Hepatocyte (in vitro differentiated cells): ENCODE results near the gene KCNMA1. TPM values are rescaled to one million over a fixed set of nuclear protein-coding genes. Genes with fewer than 3 reads are reported as not detected.

Experiments used
- polyA plus RNA-seq: library from polyadenylated mRNA; unstranded; fragments of >200 nt; fragmentation: Nextera tagmentation; extraction: Ambion mirVana; gene quantifications from 2 replicates; pipeline ENCODE4 v1.2.1, GENCODE V29; 2016
- small RNA-seq: library from RNA; depleted of rRNA; stranded (forward); fragments of <200 nt; gene quantifications from one replicate; pipeline ENCODE3, GENCODE V24; 2014
- total RNA-seq: library from RNA; depleted of rRNA; stranded (reverse); fragments of >200 nt; gene quantifications from 2 replicates; pipeline ENCODE4 v1.2.3, GENCODE V29; 2014

Gene KCNMA1
- total and polyA plus RNA-seq, 2 experiments from 2014 or later, result 42.6 to 73.3 TPM

Small RNAs within 50 kb of the gene (small RNA-seq; reads per million reads assigned to genes)
- gene ATP5MC1P8, result not detected
- not detected for gene COX6CP15
- not detected for gene RF00322
- not detected for gene RNA5SP321
